K562 (cell line): ENCODE results near the gene TANK. TPM values are rescaled to one million over a fixed set of nuclear protein-coding genes. Genes with fewer than 3 reads are reported as not detected.

Experiments
- BACH1 ChIP-seq: fragments of 200-800 bp; sonication (Bioruptor generic); IDR thresholded peaks from 2 replicates; pipeline ENCODE4 v1.6.1; 2016; ENCODE audit warnings: missing genetic modification characterization, missing compliant biosample characterization
- CBX5 ChIP-seq: IDR thresholded peaks from 2 replicates; pipeline ENCODE4 v1.6.1; 2014; ENCODE audit warnings: low read depth, borderline replicate concordance
- MCM5 ChIP-seq: fragments of 450-650 bp; IDR thresholded peaks from 2 replicates; pipeline ENCODE4 v1.6.1; 2016; ENCODE audit warnings: low read depth
- MYBL2 ChIP-seq, 2 experiments: fragments of 450-650 bp in 1 of 2; sonication (generic) in 1 of 2; formaldehyde crosslinking in 1 of 2; IDR thresholded peaks; 2 replicates each; pipeline versions ENCODE4 v1.6.1 to v1.8.1; 2017 to 2022; ENCODE audit warnings: borderline replicate concordance in 1 of 2, inconsistent platforms in 1 of 2, low read depth in 1 of 2, mild to moderate bottlenecking in 1 of 2, missing genetic modification reagents in 1 of 2, moderate library complexity in 1 of 2
- POLR3A ChIP-seq: IDR thresholded peaks from 2 replicates; pipeline ENCODE4 v1.6.1; 2011; ENCODE audit warnings: borderline replicate concordance, mild to moderate bottlenecking, moderate library complexity; ENCODE audit not compliant: insufficient read length, insufficient read depth; ENCODE audit errors: extremely low read depth
- SMAD4 ChIP-seq: fragments of 250-450 bp; sonication (Bioruptor Pico); conservative IDR thresholded peaks from 2 replicates; pipeline ENCODE4 v1.8.0; 2021; ENCODE audit warnings: inconsistent platforms, mild to moderate bottlenecking, moderate library complexity
- TCF7 ChIP-seq: sonication (generic); IDR thresholded peaks from 2 replicates; pipeline ENCODE4 v1.6.1; 2016; ENCODE audit warnings: antibody characterized with exemption, borderline replicate concordance
- THRB ChIP-seq: fragments of 450-650 bp; formaldehyde crosslinking; conservative IDR thresholded peaks from 2 replicates; pipeline ENCODE4 v1.4.0; 2022; ENCODE audit warnings: mild to moderate bottlenecking, missing genetic modification characterization
- XRCC5 ChIP-seq: fragments of 200-400 bp; formaldehyde crosslinking; IDR thresholded peaks from 2 replicates; pipeline ENCODE4 v1.6.1; 2017; ENCODE audit warnings: low read depth, mild to moderate bottlenecking, low read length
- ZC3H11A ChIP-seq: IDR thresholded peaks from 2 replicates; pipeline ENCODE4 v1.6.1; 2012; ENCODE audit warnings: low read depth, low read length, improper control_type of control experiment
- ZFP30 ChIP-seq: fragments of 250-450 bp; sonication (Bioruptor Pico); IDR thresholded peaks from 2 replicates; pipeline ENCODE4 v1.8.0; 2022; ENCODE audit warnings: moderate library complexity, mild to moderate bottlenecking, inconsistent platforms, borderline replicate concordance
- ZFPM2 ChIP-seq: fragments of 250-450 bp; sonication (Bioruptor Pico); IDR thresholded peaks from 2 replicates; pipeline ENCODE4 v1.5.1; 2022; ENCODE audit warnings: mild to moderate bottlenecking
- ZNF197 ChIP-seq: fragments of 200-800 bp; sonication (Bioruptor generic); IDR thresholded peaks from 2 replicates; pipeline ENCODE4 v1.6.1; 2016; ENCODE audit warnings: low read depth, missing genetic modification characterization, missing compliant biosample characterization
- ZNF316 ChIP-seq: fragments of 450-650 bp; IDR thresholded peaks from 2 replicates; pipeline ENCODE4 v1.6.1; 2016
- ZNF644 ChIP-seq: fragments of 200-800 bp; sonication (Bioruptor generic); IDR thresholded peaks from 2 replicates; pipeline ENCODE4 v1.6.1; 2016; ENCODE audit warnings: low read depth, missing genetic modification characterization, missing compliant biosample characterization
- ZNF79 ChIP-seq: fragments of 250-450 bp; sonication (Bioruptor Pico); IDR thresholded peaks from 2 replicates; pipeline ENCODE4 v1.4.0; 2020; ENCODE audit warnings: low read depth, mild to moderate bottlenecking, moderate library complexity
- polyA plus RNA-seq, 8 experiments: library from polyadenylated mRNA; depleted of rRNA in 4 of 8; stranded (reverse) in 5 of 8; unstranded in 3 of 8; fragments of >200 nt; fragmentation: Nextera tagmentation in 2 of 8; fragmentation: Illumina TruSeq in 1 of 8; extraction: Ambion mirVana in 2 of 8; extraction: Trizol in 1 of 8; gene quantifications; 2 replicates each; pipeline versions ENCODE4 v1.2.1 to v1.2.3, GENCODE V29; 2011 to 2014; ENCODE audit warnings: inconsistent platforms in 1 of 8, missing spikeins in 1 of 8
- total RNA-seq, 7 experiments: library from RNA; depleted of rRNA in 6 of 7; stranded (reverse); fragments of >200 nt in 6 of 7; fragmentation: Illumina TruSeq in 2 of 7; extraction: Trizol in 2 of 7; gene quantifications; 2 replicates each; pipeline versions ENCODE4 v1.2.1 to v1.2.3, GENCODE V29; 2011 to 2021; ENCODE audit warnings: low replicate concordance in 1 of 7
- TF ChIP-seq, protein P1 (sequence below), 2 experiments: fragments of 450-650 bp in 1 of 2; sonication (generic) in 1 of 2; formaldehyde crosslinking in 1 of 2; IDR thresholded peaks in 1 of 2; conservative IDR thresholded peaks in 1 of 2; 2 replicates each; pipeline versions ENCODE4 v1.6.1 to v1.8.1; 2016 to 2023; ENCODE audit warnings: mild to moderate bottlenecking in 2 of 2, moderate library complexity in 2 of 2, inconsistent platforms in 1 of 2, missing genetic modification reagents in 1 of 2
- TF ChIP-seq, protein P2 (sequence below): conservative IDR thresholded peaks from 2 replicates; pipeline ENCODE4 v1.6.1; 2011; ENCODE audit warnings: low read depth, mild to moderate bottlenecking, low read length; ENCODE audit not compliant: control insufficient read depth
- TF ChIP-seq, protein P3 (sequence below): fragments of 450-650 bp; IDR thresholded peaks from 2 replicates; pipeline ENCODE4 v1.6.1; 2018; ENCODE audit not compliant: partially characterized antibody

Gene TANK
- total and polyA plus RNA-seq, 9 of the 15 experiments (the other 6 are each of a cell fraction or from before 2014, with no cell fraction given), result 43.0 to 91.5 (median 54.4) TPM

DNA sequence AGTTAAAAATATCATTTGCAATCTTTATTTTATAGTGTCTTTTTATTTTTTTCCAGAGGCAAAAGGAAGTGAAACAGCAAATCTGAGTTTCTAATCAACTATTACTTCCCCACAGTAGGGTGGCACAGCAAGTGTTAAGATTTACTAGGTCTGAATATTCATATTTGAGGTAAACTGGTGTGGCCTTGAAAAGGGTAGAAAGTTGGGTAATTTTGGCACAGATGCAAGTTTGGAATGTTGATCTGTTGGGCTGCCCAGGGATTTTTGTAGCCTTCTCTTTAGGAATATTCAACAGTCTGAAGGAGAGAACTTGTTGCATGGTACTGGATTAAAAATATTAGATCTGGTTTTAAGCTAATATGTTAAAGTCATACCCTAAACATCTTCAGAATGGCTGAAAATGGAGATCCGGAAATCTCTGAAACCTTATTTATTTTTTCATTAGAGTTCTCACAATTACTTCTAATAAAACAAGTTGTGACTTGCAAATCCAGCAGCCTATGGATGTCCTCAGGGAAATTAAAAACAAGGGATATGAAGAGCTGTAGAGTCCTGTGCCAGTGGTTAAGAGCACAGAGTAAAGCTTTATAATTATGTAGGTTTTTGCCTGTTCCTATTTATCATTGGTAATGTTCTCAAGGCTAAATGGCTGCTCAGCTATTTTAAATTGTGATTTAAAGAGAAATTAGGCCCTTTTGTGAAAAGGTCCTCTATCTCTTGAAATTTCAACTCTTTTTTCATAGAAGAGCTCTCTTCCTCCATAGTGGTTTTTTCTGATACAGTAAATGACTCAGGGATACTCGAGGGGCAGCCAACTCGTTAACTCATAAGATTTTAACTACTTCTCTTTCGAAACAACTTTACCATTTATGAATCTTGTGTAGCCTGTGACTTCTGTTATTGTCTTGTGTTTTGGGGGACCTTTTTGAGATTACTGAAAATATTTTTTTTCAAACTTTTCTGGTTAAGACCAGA lies 11.0 kb downstream of the TANK start (continued):
- TF ChIP-seq MYBL2 (IDR thresholded peaks at IDR 0.05; ENCODE audit: low read depth) (no peak), MYBL2 (CRISPR knock-in tag; IDR thresholded peaks at IDR 0.05; ENCODE audit: borderline replicate concordance) (no peak), ZNF79 (CRISPR knock-in tag) (no peak), SMAD4 (CRISPR knock-in tag) (no peak), POLR3A (no peak), TCF7 (no peak), ZNF644 (no peak), ZNF316 (peak; percentile 69), BACH1 (tag) (peak; percentile 38; the same call in 1 of the 2 replicates), MCM5 (no peak), ZFPM2 (no peak), XRCC5 (no peak), THRB (CRISPR knock-in tag) (no peak), ZC3H11A (no peak), ZNF197 (no peak), CBX5 (no peak), ZFP30 (CRISPR knock-in tag) (no peak)
- TF ChIP-seq, protein P1, sequence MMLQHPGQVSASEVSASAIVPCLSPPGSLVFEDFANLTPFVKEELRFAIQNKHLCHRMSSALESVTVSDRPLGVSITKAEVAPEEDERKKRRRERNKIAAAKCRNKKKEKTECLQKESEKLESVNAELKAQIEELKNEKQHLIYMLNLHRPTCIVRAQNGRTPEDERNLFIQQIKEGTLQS (IDR thresholded peaks at IDR 0.05), result no peak
- TF ChIP-seq, protein P1 (CRISPR knock-in tag; conservative IDR thresholded peaks at IDR 0.05), result no peak
- TF ChIP-seq, protein P2, sequence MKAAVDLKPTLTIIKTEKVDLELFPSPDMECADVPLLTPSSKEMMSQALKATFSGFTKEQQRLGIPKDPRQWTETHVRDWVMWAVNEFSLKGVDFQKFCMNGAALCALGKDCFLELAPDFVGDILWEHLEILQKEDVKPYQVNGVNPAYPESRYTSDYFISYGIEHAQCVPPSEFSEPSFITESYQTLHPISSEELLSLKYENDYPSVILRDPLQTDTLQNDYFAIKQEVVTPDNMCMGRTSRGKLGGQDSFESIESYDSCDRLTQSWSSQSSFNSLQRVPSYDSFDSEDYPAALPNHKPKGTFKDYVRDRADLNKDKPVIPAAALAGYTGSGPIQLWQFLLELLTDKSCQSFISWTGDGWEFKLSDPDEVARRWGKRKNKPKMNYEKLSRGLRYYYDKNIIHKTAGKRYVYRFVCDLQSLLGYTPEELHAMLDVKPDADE, result no peak
- TF ChIP-seq, protein P3, sequence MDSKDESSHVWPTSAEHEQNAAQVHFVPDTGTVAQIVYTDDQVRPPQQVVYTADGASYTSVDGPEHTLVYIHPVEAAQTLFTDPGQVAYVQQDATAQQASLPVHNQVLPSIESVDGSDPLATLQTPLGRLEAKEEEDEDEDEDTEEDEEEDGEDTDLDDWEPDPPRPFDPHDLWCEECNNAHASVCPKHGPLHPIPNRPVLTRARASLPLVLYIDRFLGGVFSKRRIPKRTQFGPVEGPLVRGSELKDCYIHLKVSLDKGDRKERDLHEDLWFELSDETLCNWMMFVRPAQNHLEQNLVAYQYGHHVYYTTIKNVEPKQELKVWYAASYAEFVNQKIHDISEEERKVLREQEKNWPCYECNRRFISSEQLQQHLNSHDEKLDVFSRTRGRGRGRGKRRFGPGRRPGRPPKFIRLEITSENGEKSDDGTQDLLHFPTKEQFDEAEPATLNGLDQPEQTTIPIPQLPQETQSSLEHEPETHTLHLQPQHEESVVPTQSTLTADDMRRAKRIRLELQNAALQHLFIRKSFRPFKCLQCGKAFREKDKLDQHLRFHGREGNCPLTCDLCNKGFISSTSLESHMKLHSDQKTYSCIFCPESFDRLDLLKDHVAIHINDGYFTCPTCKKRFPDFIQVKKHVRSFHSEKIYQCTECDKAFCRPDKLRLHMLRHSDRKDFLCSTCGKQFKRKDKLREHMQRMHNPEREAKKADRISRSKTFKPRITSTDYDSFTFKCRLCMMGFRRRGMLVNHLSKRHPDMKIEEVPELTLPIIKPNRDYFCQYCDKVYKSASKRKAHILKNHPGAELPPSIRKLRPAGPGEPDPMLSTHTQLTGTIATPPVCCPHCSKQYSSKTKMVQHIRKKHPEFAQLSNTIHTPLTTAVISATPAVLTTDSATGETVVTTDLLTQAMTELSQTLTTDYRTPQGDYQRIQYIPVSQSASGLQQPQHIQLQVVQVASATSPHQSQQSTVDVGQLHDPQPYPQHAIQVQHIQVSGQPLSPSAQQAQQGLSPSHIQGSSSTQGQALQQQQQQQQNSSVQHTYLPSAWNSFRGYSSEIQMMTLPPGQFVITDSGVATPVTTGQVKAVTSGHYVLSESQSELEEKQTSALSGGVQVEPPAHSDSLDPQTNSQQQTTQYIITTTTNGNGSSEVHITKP, result no peak
